GM21360 (cell line): Measurements from ENCODE around the gene IMPDH2.

Source experiments
- ATAC-seq: cut with Tn5 transposase; IDR thresholded peaks from one replicate; pipeline ENCODE4 v1.9.1; 2021; ENCODE audit warnings: mild to moderate bottlenecking, moderate library complexity; ENCODE audit not compliant: unreplicated experiment

IMPDH2 gene

DNA sequence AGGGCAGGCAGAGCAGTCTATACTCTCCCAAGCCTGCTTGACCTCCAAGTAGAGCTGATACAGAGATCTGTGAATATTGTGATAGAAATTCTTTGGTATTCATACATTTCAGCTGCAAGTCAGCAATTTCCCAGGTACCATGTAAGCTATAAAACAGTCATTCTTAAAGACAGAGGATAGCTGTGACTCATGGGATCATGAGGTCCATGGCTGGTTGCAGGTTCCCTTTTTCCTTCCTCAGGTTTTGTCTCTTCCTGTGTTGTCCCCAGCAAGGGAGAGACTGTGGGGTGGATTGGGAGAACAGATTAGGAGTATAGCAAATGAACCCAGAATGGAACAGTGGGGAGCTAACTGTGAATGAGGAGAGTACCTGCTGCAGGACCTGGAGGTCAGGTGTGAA lies 44.5 kb downstream of the IMPDH2 start:
- ATAC-seq, result no peak

DNA sequence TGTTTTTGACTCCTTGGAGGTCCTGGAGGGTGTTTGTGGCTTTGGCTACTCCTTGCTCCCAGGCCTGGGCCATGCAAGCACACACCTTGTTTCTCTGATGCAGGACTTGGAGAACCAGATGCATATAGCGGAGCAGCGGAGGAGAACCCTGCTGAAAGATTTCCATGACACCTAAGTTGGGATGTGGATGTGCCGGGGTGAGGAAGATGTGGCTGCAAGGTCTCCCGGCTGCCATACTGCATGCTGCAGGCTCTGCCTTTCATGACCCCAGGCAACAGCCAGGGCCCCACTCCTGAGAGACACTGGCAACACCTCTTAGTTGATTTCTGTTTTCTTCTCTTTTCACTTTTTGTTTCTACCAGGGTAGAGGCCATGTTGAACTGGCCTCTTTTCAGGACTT lies 46.1 kb downstream of the IMPDH2 start:
- ATAC-seq, result no peak

DNA sequence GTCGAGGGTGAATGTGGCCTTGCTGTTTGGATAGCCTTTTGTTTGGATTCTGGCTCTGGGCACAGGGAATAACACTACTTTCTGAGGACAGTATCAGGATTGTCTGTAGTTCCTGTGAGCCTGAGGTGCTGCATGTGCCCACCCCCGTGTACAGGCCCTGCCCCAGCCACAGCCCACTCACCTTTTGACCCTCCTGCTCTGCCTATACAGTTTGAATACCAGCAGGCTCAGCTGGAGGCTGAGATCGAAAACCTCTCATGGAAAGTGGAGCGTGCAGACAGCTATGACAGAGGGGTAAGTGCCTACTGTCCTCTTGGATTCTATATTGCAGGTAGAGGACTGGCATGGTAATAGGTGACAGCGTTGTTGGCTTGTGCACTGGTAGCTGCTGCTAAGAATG lies 46.5 kb downstream of the IMPDH2 start:
- ATAC-seq, result no peak

DNA sequence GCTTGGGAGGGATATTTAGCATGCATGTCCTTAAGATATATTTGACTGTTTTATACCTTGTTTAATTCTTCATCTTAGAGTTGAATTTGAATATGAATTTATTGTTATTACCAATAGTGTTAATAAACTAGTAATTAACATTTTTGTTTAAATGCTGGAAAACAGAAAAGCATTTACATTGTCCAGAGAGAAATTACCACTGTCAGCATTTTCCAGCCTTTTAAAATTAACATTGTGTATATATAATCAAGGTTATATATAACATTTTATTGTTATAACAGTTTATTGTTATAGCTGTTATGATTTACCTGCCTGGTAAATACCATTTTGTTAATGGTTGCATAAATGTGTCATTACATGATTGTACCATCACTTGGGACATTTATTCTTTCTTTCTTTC lies 47.2 kb downstream of the IMPDH2 start:
- no peak for ATAC-seq

DNA sequence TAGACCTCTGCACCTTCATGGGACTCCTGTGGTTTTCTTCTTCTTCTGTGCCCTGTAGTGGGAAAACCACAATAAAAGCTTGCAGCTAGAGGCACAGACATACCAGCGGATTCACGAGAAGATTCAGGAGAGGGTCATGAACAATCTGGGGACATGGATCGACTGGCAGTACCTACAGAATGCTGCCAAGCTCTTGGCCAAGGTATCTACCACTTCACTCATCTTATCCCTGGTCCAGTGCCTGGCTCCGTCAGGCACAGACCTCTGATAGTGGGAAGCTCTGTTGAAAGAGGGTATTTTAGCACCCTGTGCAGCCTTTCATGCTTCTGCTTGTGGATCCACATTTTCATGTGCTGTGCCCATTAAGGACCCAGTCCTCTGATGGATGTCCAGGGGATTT lies 48.9 kb downstream of the IMPDH2 start:
- no peak for ATAC-seq

DNA sequence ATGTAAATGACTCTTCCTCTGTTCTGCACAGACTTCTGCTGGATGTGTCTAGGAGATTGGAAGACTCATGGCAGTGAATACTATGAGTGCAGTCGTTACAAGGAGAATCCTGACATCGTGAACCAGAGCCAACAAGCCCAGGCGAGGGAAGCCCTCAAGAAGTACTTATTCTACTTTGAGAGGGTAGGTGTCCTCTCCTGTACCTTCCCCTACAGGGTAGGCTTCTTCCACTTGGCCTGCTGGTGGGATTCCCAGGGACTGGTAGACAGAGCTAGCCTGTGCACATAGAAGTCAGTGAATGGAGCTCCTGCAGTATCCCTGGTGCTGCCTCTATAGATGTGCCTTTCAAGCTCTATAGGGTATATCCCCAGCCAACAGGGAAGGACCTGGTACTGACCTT lies 49.7 kb downstream of the IMPDH2 start:
- no peak for ATAC-seq
